Neural crest cell (in vitro differentiated cells): ENCODE measurements around the gene CDK14. TPM values are rescaled to one million over a fixed set of nuclear protein-coding genes. Genes with fewer than 3 reads are reported as not detected.

Experiments used
- DNase-seq: peaks from one replicate; pipeline ENCODE4 v3.0.0; 2021; ENCODE audit warnings: low read depth, mixed read lengths, low spot score
- H3K27ac Mint-ChIP-seq: one replicate; pipeline ENCODE4 v1.8.0; 2021; ENCODE audit warnings: mild to moderate bottlenecking, mixed read lengths; ENCODE audit not compliant: unreplicated experiment
- H3K27me3 Mint-ChIP-seq: 2 replicates; pipeline ENCODE4 v1.8.0; 2021; ENCODE audit warnings: low read depth, mild to moderate bottlenecking, mixed read lengths
- H3K36me3 Mint-ChIP-seq: 2 replicates; pipeline ENCODE4 v1.8.0; 2021; ENCODE audit warnings: low read depth, mild to moderate bottlenecking, mixed read lengths
- H3K4me1 Mint-ChIP-seq: 2 replicates; pipeline ENCODE4 v1.8.0; 2021; ENCODE audit warnings: mixed read lengths
- H3K4me3 Mint-ChIP-seq: one replicate; pipeline ENCODE4 v1.8.0; 2021; ENCODE audit warnings: mild to moderate bottlenecking, mixed read lengths
- H3K9me3 Mint-ChIP-seq: 2 replicates; pipeline ENCODE4 v1.8.0; 2021; ENCODE audit warnings: mixed read lengths
- total RNA-seq: library from RNA; stranded (reverse); gene quantifications from 2 replicates; pipeline ENCODE4 v1.2.1, GENCODE V29; 2021
- TF ChIP-seq, protein P1 (sequence below): fragments of 200-600 bp; sonication (generic); conservative IDR thresholded peaks from 2 replicates; pipeline ENCODE4 v1.5.0; 2021; ENCODE audit warnings: antibody characterized with exemption, mild to moderate bottlenecking

CDK14 gene
- total RNA-seq, 1 donor from 2014 or later, result 49.6 TPM

DNA sequence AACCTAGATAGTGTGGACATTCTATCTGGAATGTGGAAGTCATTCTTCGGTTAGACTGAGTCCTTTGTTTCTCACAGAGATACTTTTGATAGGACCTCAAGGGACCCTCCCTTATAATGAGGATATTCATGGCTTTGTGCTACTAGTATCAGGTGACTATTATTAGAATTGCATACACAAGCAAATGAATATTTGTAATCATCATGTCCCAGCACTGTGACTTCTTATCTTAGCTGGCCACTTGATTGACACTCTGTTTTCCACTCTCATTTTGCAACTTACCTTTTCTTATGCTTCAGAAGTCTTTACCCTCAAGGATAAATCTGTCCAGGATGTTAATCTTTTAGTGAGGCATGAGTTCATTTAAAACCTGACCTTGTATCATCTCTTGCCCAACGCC, 399.9 kb downstream of the CDK14 start:
- peaks cover 2% of the 10 kb centered on the region for H3K36me3 Mint-ChIP-seq
- no peaks in the 10 kb centered on the region for H3K9me3 Mint-ChIP-seq
- no peaks in the 10 kb centered on the region for H3K27me3 Mint-ChIP-seq
- TF ChIP-seq, protein P1, sequence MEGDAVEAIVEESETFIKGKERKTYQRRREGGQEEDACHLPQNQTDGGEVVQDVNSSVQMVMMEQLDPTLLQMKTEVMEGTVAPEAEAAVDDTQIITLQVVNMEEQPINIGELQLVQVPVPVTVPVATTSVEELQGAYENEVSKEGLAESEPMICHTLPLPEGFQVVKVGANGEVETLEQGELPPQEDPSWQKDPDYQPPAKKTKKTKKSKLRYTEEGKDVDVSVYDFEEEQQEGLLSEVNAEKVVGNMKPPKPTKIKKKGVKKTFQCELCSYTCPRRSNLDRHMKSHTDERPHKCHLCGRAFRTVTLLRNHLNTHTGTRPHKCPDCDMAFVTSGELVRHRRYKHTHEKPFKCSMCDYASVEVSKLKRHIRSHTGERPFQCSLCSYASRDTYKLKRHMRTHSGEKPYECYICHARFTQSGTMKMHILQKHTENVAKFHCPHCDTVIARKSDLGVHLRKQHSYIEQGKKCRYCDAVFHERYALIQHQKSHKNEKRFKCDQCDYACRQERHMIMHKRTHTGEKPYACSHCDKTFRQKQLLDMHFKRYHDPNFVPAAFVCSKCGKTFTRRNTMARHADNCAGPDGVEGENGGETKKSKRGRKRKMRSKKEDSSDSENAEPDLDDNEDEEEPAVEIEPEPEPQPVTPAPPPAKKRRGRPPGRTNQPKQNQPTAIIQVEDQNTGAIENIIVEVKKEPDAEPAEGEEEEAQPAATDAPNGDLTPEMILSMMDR, result no peak
- no peak for DNase-seq
- H3K4me3 Mint-ChIP-seq, result no peak overlapping the region
- H3K4me1 Mint-ChIP-seq, result peaks cover 5% of the 10 kb centered on the region
- H3K27ac Mint-ChIP-seq, result no peak overlapping the region

DNA sequence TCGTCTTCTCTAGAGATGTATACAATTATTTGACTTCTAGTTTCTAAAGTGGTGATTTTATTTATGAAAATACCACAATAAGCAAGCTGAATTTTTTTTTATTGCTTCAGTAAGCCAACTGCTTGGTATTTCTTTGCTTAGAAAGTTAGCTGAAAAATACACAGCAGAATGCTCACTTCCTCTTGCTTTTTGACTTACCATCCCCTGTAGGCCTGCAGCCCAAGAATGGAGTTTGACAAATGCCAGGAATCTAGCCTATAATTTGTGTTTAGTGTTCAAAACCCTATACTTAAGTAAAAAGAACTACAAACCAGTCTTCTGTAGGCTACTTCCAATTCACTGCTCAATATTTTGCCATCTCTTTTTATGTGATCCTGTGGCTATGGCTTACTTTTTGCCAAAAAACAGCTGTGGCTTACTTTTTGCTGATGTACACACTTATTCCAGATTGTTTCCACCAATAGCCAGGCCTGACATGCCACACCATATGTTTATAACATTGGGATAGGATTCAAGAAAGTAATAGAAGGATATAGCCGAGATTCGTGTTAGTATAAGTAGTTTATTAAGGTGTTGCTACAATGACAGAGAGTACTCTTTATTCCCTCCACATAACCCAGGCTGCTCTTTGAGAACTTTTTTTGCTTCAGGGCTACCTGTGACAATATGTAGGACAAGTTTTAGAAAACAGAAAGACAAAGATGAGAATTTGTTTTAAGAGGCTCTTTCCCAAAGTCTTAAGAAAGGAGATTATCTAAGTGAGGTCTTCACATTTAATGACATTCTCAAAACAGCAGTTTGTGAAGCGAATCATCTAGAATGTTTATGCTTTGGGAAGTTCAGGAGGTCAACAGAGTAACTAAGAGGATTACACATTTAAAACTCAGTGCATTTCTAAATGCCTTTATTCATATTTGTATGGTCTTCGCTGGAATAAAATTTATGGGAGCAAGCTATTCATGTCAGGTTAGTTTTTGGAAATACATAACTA, 404.2 kb downstream of the CDK14 start:
- no peaks in the 10 kb centered on the region for H3K27me3 Mint-ChIP-seq
- peaks cover 5% of the 10 kb centered on the region for H3K4me1 Mint-ChIP-seq
- H3K36me3 Mint-ChIP-seq, result peaks cover 9% of the 10 kb centered on the region
- peaks cover 4% of the 10 kb centered on the region for H3K9me3 Mint-ChIP-seq
- no peak overlapping the region for H3K4me3 Mint-ChIP-seq
- TF ChIP-seq, protein P1, result no peak
- no peak overlapping the region for H3K27ac Mint-ChIP-seq
- no peak for DNase-seq

DNA sequence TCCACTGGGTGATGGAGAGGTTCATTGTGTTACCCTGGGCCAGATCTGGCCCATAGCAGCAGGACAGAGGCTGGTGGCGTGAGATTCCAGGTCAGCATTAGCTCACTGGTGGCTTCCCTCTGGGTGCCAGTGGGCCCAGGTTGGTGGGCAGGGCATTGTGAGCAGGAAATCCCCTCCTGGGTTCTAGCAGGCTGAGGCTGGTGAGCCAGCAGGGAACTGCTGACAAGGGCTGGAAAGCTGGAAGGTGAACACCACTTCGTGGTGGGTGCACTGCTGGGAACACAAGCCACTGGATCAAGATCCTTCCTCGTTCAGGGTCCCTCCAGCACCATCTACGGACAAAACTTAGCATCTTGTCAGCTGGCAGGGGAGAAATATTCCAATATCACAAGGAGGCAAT, 408.9 kb downstream of the CDK14 start:
- Mint-ChIP-seq H3K4me3 (no peak overlapping the region), H3K27me3 (no peaks in the 10 kb centered on the region), H3K36me3 (peaks cover 13% of the 10 kb centered on the region), H3K4me1 (peaks cover 8% of the 10 kb centered on the region), H3K27ac (no peak overlapping the region), H3K9me3 (peaks cover 6% of the 10 kb centered on the region)
- DNase-seq, result no peak
- TF ChIP-seq, protein P1, result no peak

DNA sequence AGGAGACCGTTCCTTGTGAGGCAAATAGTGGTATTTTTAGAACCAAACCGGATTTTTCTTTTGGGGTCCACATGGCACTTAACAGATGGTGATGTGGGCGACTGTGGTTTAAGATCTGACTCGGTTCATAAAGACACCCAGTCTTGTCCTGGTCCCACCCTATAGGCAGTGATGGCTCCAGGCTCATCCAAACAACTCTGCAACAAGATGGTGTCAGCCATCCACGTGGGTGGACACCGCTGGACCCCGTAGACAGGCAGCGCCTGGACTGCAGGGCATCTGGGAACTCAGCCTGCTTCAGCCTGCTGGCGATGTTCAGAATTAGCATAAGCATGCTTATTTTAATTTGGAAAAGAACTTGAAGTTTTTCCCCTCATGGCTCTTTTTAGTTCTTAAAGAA, 409.7 kb downstream of the CDK14 start:
- Mint-ChIP-seq H3K27me3 (no peaks in the 10 kb centered on the region), H3K9me3 (peaks cover 6% of the 10 kb centered on the region), H3K4me1 (peaks cover 4% of the 10 kb centered on the region), H3K4me3 (no peak overlapping the region), H3K36me3 (peaks cover 13% of the 10 kb centered on the region), H3K27ac (no peak overlapping the region)
- TF ChIP-seq, protein P1, result no peak
- DNase-seq, result no peak

DNA sequence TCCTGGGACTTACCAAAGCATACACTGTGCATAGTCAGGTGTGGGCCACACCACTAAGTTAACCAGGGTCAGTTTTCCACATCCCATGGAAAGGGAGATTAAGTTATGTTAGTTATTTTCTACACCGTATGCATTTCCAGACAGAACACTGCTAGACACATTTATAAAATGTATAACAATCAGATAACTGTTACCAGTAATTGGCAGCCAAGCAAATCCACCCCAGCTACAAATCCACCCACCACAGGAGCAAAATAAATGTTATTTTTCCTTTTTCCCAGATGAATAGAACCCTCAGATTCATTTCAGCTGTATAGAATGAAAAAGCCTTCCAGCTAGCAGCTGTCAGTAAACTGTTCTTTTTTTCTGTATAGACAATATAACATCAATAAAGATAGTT, 411.2 kb downstream of the CDK14 start:
- H3K27ac Mint-ChIP-seq, result no peak overlapping the region

More for the DNA sequence above, 411.2 kb downstream of the CDK14 start:
- no peaks in the 10 kb centered on the region for H3K27me3 Mint-ChIP-seq
- H3K9me3 Mint-ChIP-seq, result peaks cover 6% of the 10 kb centered on the region
- peaks cover 13% of the 10 kb centered on the region for H3K36me3 Mint-ChIP-seq
- TF ChIP-seq, protein P1, result no peak
- H3K4me1 Mint-ChIP-seq, result peaks cover 4% of the 10 kb centered on the region
- H3K4me3 Mint-ChIP-seq, result no peak overlapping the region
- DNase-seq, result no peak
